Glomerular endothelial cell (primary cell): Measurements from ENCODE around the gene CAPN14. TPM values are rescaled to one million over a fixed set of nuclear protein-coding genes. Genes with fewer than 3 reads are reported as not detected.

Source experiments
- DNase-seq: peaks from one replicate; pipeline ENCODE4 v3.0.0-alpha.2; 2011; ENCODE audit warnings: low read depth, low spot score; ENCODE audit errors: extremely low read depth
- total RNA-seq: library from RNA; depleted of rRNA; stranded (reverse); fragments of >200 nt; gene quantifications from 2 replicates; pipeline ENCODE4 v1.2.3, GENCODE V29; 2015

The CAPN14 gene
- 0.15 and 0.35 TPM in 2 replicates for total RNA-seq

GRCh38 chr2:31217465-31218200 lies at the start of gene CAPN14:
TSS of gene CAPN14 (minus strand) at chr2:31217515. CDS start at chr2:31205447, 12,068 bp downstream.
- no peak for DNase-seq

GRCh38 chr2:31266804-31267203 lies 49.5 kb upstream of the CAPN14 start:
- no peak for DNase-seq

- DNase-seq, result no peak
These were observed 47.9 kb upstream of the CAPN14 start for GRCh38 chr2:31265234-31265633.

GRCh38 chr2:31263636-31264190 lies 46.4 kb upstream of the CAPN14 start:
- no peak for DNase-seq

GRCh38 chr2:31260870-31261269 lies 43.6 kb upstream of the CAPN14 start:
- no peak for DNase-seq

GRCh38 chr2:31259075-31259474 lies 41.8 kb upstream of the CAPN14 start:
- no peak for DNase-seq

- no peak for DNase-seq
These were observed 41.0 kb upstream of the CAPN14 start for GRCh38 chr2:31258351-31258750.

- DNase-seq, result no peak
These were observed 39.5 kb upstream of the CAPN14 start for GRCh38 chr2:31256611-31257382.

- no peak for DNase-seq
These were observed 38.7 kb upstream of the CAPN14 start for GRCh38 chr2:31255911-31256571.

GRCh38 chr2:31254237-31255203 lies 37.2 kb upstream of the CAPN14 start:
- no peak for DNase-seq

- DNase-seq, result no peak
These were observed 36.2 kb upstream of the CAPN14 start for GRCh38 chr2:31253356-31254131.

GRCh38 chr2:31251851-31252250 lies 34.5 kb upstream of the CAPN14 start:
- no peak for DNase-seq

- no peak for DNase-seq
These were observed 33.7 kb upstream of the CAPN14 start for GRCh38 chr2:31251018-31251417.

GRCh38 chr2:31249009-31249690 lies 31.8 kb upstream of the CAPN14 start:
- DNase-seq, result no peak

- DNase-seq, result no peak
These were observed 30.8 kb upstream of the CAPN14 start for GRCh38 chr2:31248139-31248538.

- no peak for DNase-seq
These were observed 30.4 kb upstream of the CAPN14 start for GRCh38 chr2:31247711-31248110.

GRCh38 chr2:31246184-31246852 lies 29.0 kb upstream of the CAPN14 start:
- no peak for DNase-seq

- DNase-seq, result no peak
These were observed 26.8 kb upstream of the CAPN14 start for GRCh38 chr2:31244101-31244500.
